Measurements from ENCODE around the gene WDR27. TPM values are rescaled to one million over a fixed set of nuclear protein-coding genes. Genes with fewer than 3 reads are reported as not detected.

The WDR27 gene
- total and polyA plus RNA-seq, 10 of the 15 experiments (the other 5 are each of a cell fraction or from before 2014, with no cell fraction given), result 1.9 to 33.2 (median 19.0) TPM

GRCh38 chr6:169725125-169726048, 23.6 kb upstream of the WDR27 start:
- H3K4me1 ChIP-seq (ENCODE audit: control insufficient read depth, insufficient read depth, low read length), result peaks cover 5% of the 10 kb centered on the region
- WGBS (ENCODE audit: insufficient coverage, insufficient replicate concordance, low lambda C conversion rate, missing lambda C conversion rate), result 28% methylated on average over 29 of the region's 29 CpGs
- peak overlapping the region; percentile 72 for H2AFZ ChIP-seq (ENCODE audit: control insufficient read depth, low read depth, low read length)
- FAIRE-seq (no peak), DNase-seq (ENCODE audit: low read depth, low spot score) (no peak), ATAC-seq (peak; percentile 43)
- peaks cover 26% of the 10 kb centered on the region for H3K79me2 ChIP-seq (ENCODE audit: control insufficient read depth, insufficient read depth, low read length)
- 0 out of 2 replicates have a peak overlapping the region, but pooled peaks have one; percentile 30 for H3K27ac ChIP-seq (ENCODE audit: control insufficient read depth, insufficient read depth)
- peak overlapping the region; percentile 52 for H3K9ac ChIP-seq (ENCODE audit: control insufficient read depth, insufficient read depth, low read length)
- peak overlapping the region; percentile 56 for H3K4me2 ChIP-seq (ENCODE audit: control insufficient read depth, insufficient read depth)
- no peaks in the 10 kb centered on the region for H4K20me1 ChIP-seq (ENCODE audit: control insufficient read depth, insufficient read depth)
- H3K27me3 ChIP-seq (replicated peaks in 1 of 2; ENCODE audit: control insufficient read depth in 2 of 2, insufficient read depth in 2 of 2, low read length in 1 of 2), result no peaks in the 10 kb centered on the region
- H3K9me3 ChIP-seq (replicated peaks; ENCODE audit: control insufficient read depth, insufficient read depth, low read length), result no peaks in the 10 kb centered on the region
- H3K4me3 ChIP-seq, result peak overlapping the region; percentile 81
- peak; percentile 34 for TF ChIP-seq NR2F1 (conservative IDR thresholded peaks at IDR 0.05)
- TF ChIP-seq RCOR1 (conservative IDR thresholded peaks at IDR 0.05; ENCODE audit: low read depth, low read length), result no peak
- TF ChIP-seq TCF3 (IDR thresholded peaks at IDR 0.05; ENCODE audit: borderline replicate concordance, insufficient read depth, low read depth, low read length), result no peak
- TF ChIP-seq MLLT1 (IDR thresholded peaks at IDR 0.05), result peak; percentile 84
- TF ChIP-seq SMAD5 (IDR thresholded peaks at IDR 0.05; ENCODE audit: low read depth), result peak; percentile 47; the same call in 1 of the 2 replicates
- no peak for TF ChIP-seq SKIL (IDR thresholded peaks at IDR 0.05; ENCODE audit: low read depth, poor library complexity, severe bottlenecking)
- no peak for TF ChIP-seq CREM (IDR thresholded peaks at IDR 0.05; ENCODE audit: low read depth)
- TF ChIP-seq SMARCA5 (IDR thresholded peaks at IDR 0.05), result no peak
- TF ChIP-seq MAX (IDR thresholded peaks at IDR 0.05; ENCODE audit: low read depth, low read length), result no peak; the same call in 1 of the 2 replicates
- no peak for TF ChIP-seq HDAC6 (IDR thresholded peaks at IDR 0.05; ENCODE audit: unreplicated experiment)
- no peak for TF ChIP-seq BHLHE40 (IDR thresholded peaks at IDR 0.05; ENCODE audit: borderline replicate concordance in 1 of 2, low read depth in 2 of 2, low read length in 1 of 2)
- no peak for TF ChIP-seq MTA2 (IDR thresholded peaks at IDR 0.05; ENCODE audit: low read depth)
- no peak for TF ChIP-seq MXI1 (IDR thresholded peaks at IDR 0.05; ENCODE audit: low read depth, low read length)
- no peak for TF ChIP-seq YY1 (IDR thresholded peaks at IDR 0.05; ENCODE audit: low read depth, low read length)
- no peak for TF ChIP-seq EED (IDR thresholded peaks at IDR 0.05; ENCODE audit: low read depth)
- no peak for TF ChIP-seq USF1 (IDR thresholded peaks at IDR 0.05; ENCODE audit: borderline replicate concordance, extremely low read length, insufficient read depth, low read depth, low read length)
- TF ChIP-seq SREBF1 (IDR thresholded peaks at IDR 0.05; ENCODE audit: low read length), result no peak
- RAD21 ChIA-PET (ENCODE audit: unreplicated experiment), result interaction anchor here (1.1 kb wide), 1 partner anchor 20 kb away, joined by 3 read pairs; no protein-coding TSS in a partner anchor
- BruUV-seq (replicated peaks), result no TSS peak
- H3K36me3 ChIP-seq (ENCODE audit: control insufficient read depth in 2 of 2, insufficient read depth in 2 of 2, low read length in 1 of 2), result no peaks in the 10 kb centered on the region
- CTCF ChIA-PET, result interaction anchor here (1.2 to 1.4 kb wide), 2 partner anchors 17 to 23 kb away, joined by 3 read pairs; partner anchors contain the start of genes C6orf120 and WDR27
- in situ Hi-C loops (cut with MboI) (no loop called here), intact Hi-C loops (cut with micrococcal nuclease; ENCODE audit: unreplicated experiment) (loop anchor here (1.0 to 10.0 kb wide), 2 partner anchors 26 to 579 kb away; partner anchors contain the start of genes DYNLT2, ERMARD and FAM120B)
- SMC1A ChIA-PET (ENCODE audit: uncharacterized antibody, unreplicated experiment), result interaction anchor here (0.9 to 1.6 kb wide), 2 partner anchors 24 to 29 kb away, joined by 4 to 5 read pairs; no protein-coding TSS in a partner anchor
- POLR2A ChIA-PET, result interaction anchor here (1.3 to 1.8 kb wide), 2 partner anchors 16 to 23 kb away, joined by 3 to 7 read pairs; partner anchors contain the start of genes C6orf120 and WDR27
